HL-60 (cell line): ENCODE data around the gene FRAS1.

Source experiments
- DNase-seq, 2 experiments: peaks; one replicate each; pipeline ENCODE4 v3.0.0-alpha.2; 2010 to 2020; ENCODE audit warnings: low read depth in 1 of 2, low spot score in 1 of 2
- H3K27ac ChIP-seq: fragments of 250-450 bp; sonication (Bioruptor Pico); replicated peaks from 2 replicates; pipeline ENCODE4 v1.5.1; 2020; ENCODE audit warnings: mild to moderate bottlenecking, moderate library complexity
- H3K27me3 ChIP-seq: fragments of 250-450 bp; sonication (Bioruptor Pico); 2 replicates; pipeline ENCODE4 v1.5.1; 2021; ENCODE audit warnings: mild to moderate bottlenecking, moderate library complexity; ENCODE audit not compliant: insufficient read depth, poor library complexity, severe bottlenecking
- H3K4me3 ChIP-seq: replicated peaks from 2 replicates; pipeline ENCODE4 v1.5.1; 2011; ENCODE audit warnings: mild to moderate bottlenecking, control low read depth, low read length; ENCODE audit not compliant: insufficient read depth
- GABPA ChIP-seq: IDR thresholded peaks from 2 replicates; pipeline ENCODE4 v1.6.1; 2012; ENCODE audit warnings: low read depth
- POLR2AphosphoS5 ChIP-seq: IDR thresholded peaks from 2 replicates; pipeline ENCODE4 v1.6.1; 2012; ENCODE audit warnings: low read depth
- SPI1 ChIP-seq: IDR thresholded peaks from 2 replicates; pipeline ENCODE4 v1.6.1; 2012; ENCODE audit warnings: low read depth, mild to moderate bottlenecking, borderline replicate concordance
- TF ChIP-seq, protein P1 (sequence below): IDR thresholded peaks from one replicate; pipeline ENCODE4 v1.5.1; 2011; ENCODE audit warnings: low read length, control low read depth, inconsistent platforms; ENCODE audit not compliant: insufficient read depth
- TF ChIP-seq, protein P2 (sequence below): IDR thresholded peaks from 2 replicates; pipeline ENCODE4 v1.6.1; 2012; ENCODE audit warnings: low read depth; ENCODE audit not compliant: insufficient replicate concordance

Gene FRAS1

DNA sequence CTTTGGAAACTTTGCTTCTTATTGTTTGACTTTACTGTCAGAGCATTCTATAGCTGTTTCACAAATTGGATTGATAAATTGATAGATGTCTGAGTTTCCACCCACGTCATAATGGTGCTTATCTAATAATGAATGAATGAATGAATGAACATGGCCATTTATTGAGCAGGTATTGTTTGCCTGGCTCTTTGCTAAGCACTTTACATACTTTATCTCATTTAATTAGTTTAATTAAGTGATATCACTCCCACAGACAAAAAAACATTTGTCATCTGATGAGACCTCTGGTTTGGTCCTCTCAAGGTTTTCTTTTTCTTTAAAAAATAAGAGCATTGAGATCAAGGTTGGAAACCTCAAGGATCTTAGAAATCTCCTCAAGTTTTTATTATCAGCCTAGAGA lies 2.8 kb downstream of the FRAS1 start:
- TF ChIP-seq SPI1 (no peak), GABPA (no peak), POLR2AphosphoS5 (no peak)
- TF ChIP-seq, protein P1, sequence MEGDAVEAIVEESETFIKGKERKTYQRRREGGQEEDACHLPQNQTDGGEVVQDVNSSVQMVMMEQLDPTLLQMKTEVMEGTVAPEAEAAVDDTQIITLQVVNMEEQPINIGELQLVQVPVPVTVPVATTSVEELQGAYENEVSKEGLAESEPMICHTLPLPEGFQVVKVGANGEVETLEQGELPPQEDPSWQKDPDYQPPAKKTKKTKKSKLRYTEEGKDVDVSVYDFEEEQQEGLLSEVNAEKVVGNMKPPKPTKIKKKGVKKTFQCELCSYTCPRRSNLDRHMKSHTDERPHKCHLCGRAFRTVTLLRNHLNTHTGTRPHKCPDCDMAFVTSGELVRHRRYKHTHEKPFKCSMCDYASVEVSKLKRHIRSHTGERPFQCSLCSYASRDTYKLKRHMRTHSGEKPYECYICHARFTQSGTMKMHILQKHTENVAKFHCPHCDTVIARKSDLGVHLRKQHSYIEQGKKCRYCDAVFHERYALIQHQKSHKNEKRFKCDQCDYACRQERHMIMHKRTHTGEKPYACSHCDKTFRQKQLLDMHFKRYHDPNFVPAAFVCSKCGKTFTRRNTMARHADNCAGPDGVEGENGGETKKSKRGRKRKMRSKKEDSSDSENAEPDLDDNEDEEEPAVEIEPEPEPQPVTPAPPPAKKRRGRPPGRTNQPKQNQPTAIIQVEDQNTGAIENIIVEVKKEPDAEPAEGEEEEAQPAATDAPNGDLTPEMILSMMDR = no peak
- TF ChIP-seq, protein P2, sequence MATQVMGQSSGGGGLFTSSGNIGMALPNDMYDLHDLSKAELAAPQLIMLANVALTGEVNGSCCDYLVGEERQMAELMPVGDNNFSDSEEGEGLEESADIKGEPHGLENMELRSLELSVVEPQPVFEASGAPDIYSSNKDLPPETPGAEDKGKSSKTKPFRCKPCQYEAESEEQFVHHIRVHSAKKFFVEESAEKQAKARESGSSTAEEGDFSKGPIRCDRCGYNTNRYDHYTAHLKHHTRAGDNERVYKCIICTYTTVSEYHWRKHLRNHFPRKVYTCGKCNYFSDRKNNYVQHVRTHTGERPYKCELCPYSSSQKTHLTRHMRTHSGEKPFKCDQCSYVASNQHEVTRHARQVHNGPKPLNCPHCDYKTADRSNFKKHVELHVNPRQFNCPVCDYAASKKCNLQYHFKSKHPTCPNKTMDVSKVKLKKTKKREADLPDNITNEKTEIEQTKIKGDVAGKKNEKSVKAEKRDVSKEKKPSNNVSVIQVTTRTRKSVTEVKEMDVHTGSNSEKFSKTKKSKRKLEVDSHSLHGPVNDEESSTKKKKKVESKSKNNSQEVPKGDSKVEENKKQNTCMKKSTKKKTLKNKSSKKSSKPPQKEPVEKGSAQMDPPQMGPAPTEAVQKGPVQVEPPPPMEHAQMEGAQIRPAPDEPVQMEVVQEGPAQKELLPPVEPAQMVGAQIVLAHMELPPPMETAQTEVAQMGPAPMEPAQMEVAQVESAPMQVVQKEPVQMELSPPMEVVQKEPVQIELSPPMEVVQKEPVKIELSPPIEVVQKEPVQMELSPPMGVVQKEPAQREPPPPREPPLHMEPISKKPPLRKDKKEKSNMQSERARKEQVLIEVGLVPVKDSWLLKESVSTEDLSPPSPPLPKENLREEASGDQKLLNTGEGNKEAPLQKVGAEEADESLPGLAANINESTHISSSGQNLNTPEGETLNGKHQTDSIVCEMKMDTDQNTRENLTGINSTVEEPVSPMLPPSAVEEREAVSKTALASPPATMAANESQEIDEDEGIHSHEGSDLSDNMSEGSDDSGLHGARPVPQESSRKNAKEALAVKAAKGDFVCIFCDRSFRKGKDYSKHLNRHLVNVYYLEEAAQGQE = no peak
- no peak for DNase-seq
- Histone ChIP-seq H3K27ac (no peak overlapping the region), H3K27me3 (peaks cover 43% of the 10 kb centered on the region), H3K4me3 (no peak overlapping the region)

DNA sequence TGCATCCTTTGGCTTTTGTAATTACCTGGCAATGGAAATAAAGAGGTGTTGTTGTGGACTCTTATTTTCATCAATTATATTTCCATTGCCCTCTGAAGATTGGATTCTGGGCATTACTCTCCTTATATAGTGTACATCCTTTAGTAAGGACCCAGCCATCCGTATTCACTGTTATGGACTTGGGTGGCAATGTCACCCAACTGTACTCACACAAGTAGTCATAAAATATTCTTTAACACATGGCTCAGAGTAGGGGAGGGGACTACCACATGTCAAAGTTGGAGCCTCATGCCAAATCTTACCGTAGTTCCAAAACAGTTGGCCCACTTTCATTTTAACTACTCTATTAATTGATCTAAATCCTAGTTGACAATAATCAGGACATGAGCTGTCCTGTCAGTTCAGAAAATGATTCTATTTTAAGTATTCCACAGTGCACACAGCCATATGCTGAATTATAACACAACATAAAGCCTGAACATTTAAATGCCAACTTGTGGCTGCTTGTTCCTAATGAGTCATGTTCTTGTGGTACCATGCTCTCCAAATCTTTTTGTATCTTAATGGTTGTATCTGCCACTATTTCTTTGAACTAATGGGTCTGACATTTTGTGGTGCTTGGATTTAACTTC lies 4.9 kb downstream of the FRAS1 start:
- TF ChIP-seq, protein P1 = no peak
- TF ChIP-seq SPI1 (no peak), POLR2AphosphoS5 (no peak), GABPA (no peak)
- TF ChIP-seq, protein P2 = no peak
- no peak for DNase-seq

DNA sequence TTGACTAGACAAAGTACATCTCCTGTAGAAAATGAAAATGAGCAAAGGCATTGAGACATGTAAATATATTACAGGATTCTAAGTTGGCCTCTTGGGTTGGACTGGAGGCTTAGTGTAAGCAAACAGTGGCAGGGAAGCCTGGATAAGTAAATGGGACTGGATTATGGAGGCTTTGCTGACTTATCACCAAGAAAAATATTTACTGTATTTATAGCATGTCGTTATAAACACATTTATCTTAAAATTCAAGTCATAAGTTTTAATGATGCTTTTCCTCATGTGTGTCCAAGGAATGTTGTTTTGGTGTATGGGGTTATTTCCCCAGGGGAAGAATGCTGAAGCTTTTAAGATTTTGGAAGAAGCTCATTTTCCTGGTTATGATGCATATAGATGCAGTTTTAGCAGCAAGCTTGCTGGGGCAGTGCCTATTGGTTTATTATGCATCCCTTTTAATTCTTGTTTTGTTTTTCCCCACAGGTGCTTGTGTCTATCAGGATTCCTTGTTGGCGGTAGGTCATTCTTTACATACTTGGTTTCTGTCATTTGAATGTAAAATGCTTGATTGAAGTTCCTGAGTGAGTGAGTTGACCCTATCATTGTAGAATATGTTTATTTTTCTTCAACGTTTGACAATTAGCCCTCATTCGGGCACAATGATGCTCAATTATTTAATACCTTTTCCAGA lies 8.5 kb downstream of the FRAS1 start:
- Histone ChIP-seq H3K27ac (no peak overlapping the region), H3K27me3 (peaks cover 8% of the 10 kb centered on the region), H3K4me3 (no peak overlapping the region)
- no peak for DNase-seq
- no peak for TF ChIP-seq GABPA
- TF ChIP-seq, protein P1 = no peak
- TF ChIP-seq SPI1 = no peak
- TF ChIP-seq POLR2AphosphoS5 = no peak
- TF ChIP-seq, protein P2 = no peak

More for the DNA sequence above, 4.9 kb downstream of the FRAS1 start:
- Histone ChIP-seq H3K4me3 (no peak overlapping the region), H3K27me3 (peaks cover 32% of the 10 kb centered on the region), H3K27ac (no peak overlapping the region)
